ENCODE data around the gene TCEAL8. TPM values are rescaled to one million over a fixed set of nuclear protein-coding genes. Genes with fewer than 3 reads are reported as not detected.

The TCEAL8 gene
- total and polyA plus RNA-seq, 2 of the 4 experiments (the other 2 are of a cell fraction), result 31.5 to 57.6 TPM

DNA sequence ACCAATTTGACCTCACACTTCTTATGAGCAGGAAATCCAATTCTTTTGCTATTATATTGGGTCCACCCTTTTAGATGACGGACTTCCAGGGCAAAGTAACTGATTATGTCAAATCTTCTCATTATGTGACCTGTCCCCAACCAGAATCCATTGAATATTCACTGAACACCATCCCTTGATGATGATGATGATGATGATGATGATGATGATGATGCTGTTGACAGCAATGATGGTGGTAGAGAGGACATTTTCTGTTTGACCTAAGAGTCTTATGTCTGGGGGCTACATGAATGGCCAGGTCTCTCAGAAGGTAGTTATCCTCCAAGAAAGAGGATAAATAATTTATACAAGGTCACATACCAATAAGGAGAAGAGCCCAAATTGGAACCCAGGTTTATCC is 5.2 kb downstream of the TCEAL8 start:
- Histone ChIP-seq H3K79me1 (ENCODE audit: low read depth in 1 of 2, low read length in 2 of 2) (peaks cover 0 to 17% of the 10 kb centered on the region in 2 experiments; a peak in 3 of 4 replicates), H3K27ac (ENCODE audit: insufficient read depth, low read length) (no peak overlapping the region), H2BK5ac (ENCODE audit: low read depth, low read length, poor library complexity, severe bottlenecking) (no peak overlapping the region), H3K4me1 (ENCODE audit: control insufficient read depth, insufficient read depth, low read length) (no peaks in the 10 kb centered on the region), H3K4me3 (ENCODE audit: insufficient read depth, low read depth, low read length) (no peak overlapping the region), H3K18ac (ENCODE audit: low read depth, low read length) (no peak overlapping the region), H3K14ac (replicated peaks; ENCODE audit: low read depth, low read length) (no peak overlapping the region), H4K5ac (ENCODE audit: low read depth, low read length) (no peak overlapping the region), H3K9me3 (ENCODE audit: control insufficient read depth, insufficient read depth, low read length) (no peaks in the 10 kb centered on the region), H3K23ac (ENCODE audit: low read depth, low read length) (no peak overlapping the region), H3K27me3 (ENCODE audit: control insufficient read depth, insufficient read depth, low read length) (peaks cover 2% of the 10 kb centered on the region; the same call in 1 of the 2 replicates), H2AFZ (replicated peaks; ENCODE audit: low read length, poor library complexity) (no peak overlapping the region), H3K4ac (ENCODE audit: low read depth, low read length) (no peak overlapping the region), H3K9ac (ENCODE audit: low read depth, low read length) (no peak overlapping the region), H3K56ac (ENCODE audit: extremely low read depth, insufficient read depth, low read length) (no peak overlapping the region), H4K20me1 (ENCODE audit: insufficient read depth, low read length) (peaks cover 4% of the 10 kb centered on the region; the same call in 1 of the 2 replicates), H3K36me3 (ENCODE audit: control insufficient read depth, insufficient read depth, low read length) (peaks cover 2% of the 10 kb centered on the region; the same call in 1 of the 2 replicates), H2AK5ac (ENCODE audit: low read depth, low read length) (no peak overlapping the region), H3K9me1 (ENCODE audit: insufficient read depth, low read length) (no peaks in the 10 kb centered on the region), H3K4me2 (ENCODE audit: low read depth, low read length) (no peak overlapping the region), H2AK9ac (replicated peaks; ENCODE audit: low read depth, low read length, poor library complexity) (no peak overlapping the region), H4K91ac (ENCODE audit: insufficient read depth, low read depth, low read length) (no peak overlapping the region), H4K8ac (ENCODE audit: low read depth in 2 of 2, low read length in 2 of 2) (no peak overlapping the region), H2BK120ac (ENCODE audit: low read depth, low read length) (no peak overlapping the region), H2BK15ac (ENCODE audit: low read depth, low read length) (no peak overlapping the region), H2BK20ac (ENCODE audit: low read depth, low read length) (no peak overlapping the region)
- intact Hi-C loops (cut with micrococcal nuclease), result no loop called here
- in situ Hi-C loops (cut with MboI; ENCODE audit: low sequenced_read_pairs), result no loop called here
- TF ChIP-seq SMC3 (IDR thresholded peaks at IDR 0.05; ENCODE audit: low read depth, low read length) (no peak), BHLHE40 (IDR thresholded peaks at IDR 0.05; ENCODE audit: low read depth, low read length) (no peak), RCOR1 (IDR thresholded peaks at IDR 0.05; ENCODE audit: insufficient replicate concordance, low read length) (no peak), RAD21 (IDR thresholded peaks at IDR 0.05; ENCODE audit: low read length) (no peak), NFE2L2 (IDR thresholded peaks at IDR 0.05; ENCODE audit: low read depth, low read length) (no peak), MXI1 (IDR thresholded peaks at IDR 0.05; ENCODE audit: borderline replicate concordance, low read depth, low read length) (no peak), MAZ (IDR thresholded peaks at IDR 0.05; ENCODE audit: borderline replicate concordance, low read depth, low read length) (no peak), CEBPB (IDR thresholded peaks at IDR 0.05; ENCODE audit: low read depth, low read length) (no peak), POLR2A (IDR thresholded peaks at IDR 0.05; ENCODE audit: low read depth, low read length) (no peak), MAFK (IDR thresholded peaks at IDR 0.05; ENCODE audit: low read depth, low read length) (no peak), CHD1 (IDR thresholded peaks at IDR 0.05; ENCODE audit: low read depth, low read length) (no peak), FOS (IDR thresholded peaks at IDR 0.05; ENCODE audit: low read depth, low read length) (no peak), RFX5 (IDR thresholded peaks at IDR 0.05; ENCODE audit: low read depth, low read length) (no peak)
- TF ChIP-seq, protein P1, sequence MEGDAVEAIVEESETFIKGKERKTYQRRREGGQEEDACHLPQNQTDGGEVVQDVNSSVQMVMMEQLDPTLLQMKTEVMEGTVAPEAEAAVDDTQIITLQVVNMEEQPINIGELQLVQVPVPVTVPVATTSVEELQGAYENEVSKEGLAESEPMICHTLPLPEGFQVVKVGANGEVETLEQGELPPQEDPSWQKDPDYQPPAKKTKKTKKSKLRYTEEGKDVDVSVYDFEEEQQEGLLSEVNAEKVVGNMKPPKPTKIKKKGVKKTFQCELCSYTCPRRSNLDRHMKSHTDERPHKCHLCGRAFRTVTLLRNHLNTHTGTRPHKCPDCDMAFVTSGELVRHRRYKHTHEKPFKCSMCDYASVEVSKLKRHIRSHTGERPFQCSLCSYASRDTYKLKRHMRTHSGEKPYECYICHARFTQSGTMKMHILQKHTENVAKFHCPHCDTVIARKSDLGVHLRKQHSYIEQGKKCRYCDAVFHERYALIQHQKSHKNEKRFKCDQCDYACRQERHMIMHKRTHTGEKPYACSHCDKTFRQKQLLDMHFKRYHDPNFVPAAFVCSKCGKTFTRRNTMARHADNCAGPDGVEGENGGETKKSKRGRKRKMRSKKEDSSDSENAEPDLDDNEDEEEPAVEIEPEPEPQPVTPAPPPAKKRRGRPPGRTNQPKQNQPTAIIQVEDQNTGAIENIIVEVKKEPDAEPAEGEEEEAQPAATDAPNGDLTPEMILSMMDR (conservative IDR thresholded peaks at IDR 0.05; ENCODE audit: low read depth, low read length), result no peak
- TF ChIP-seq, protein P2, sequence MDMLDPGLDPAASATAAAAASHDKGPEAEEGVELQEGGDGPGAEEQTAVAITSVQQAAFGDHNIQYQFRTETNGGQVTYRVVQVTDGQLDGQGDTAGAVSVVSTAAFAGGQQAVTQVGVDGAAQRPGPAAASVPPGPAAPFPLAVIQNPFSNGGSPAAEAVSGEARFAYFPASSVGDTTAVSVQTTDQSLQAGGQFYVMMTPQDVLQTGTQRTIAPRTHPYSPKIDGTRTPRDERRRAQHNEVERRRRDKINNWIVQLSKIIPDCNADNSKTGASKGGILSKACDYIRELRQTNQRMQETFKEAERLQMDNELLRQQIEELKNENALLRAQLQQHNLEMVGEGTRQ (IDR thresholded peaks at IDR 0.05; ENCODE audit: low read depth, low read length), result no peak
- TF ChIP-seq, protein P3, sequence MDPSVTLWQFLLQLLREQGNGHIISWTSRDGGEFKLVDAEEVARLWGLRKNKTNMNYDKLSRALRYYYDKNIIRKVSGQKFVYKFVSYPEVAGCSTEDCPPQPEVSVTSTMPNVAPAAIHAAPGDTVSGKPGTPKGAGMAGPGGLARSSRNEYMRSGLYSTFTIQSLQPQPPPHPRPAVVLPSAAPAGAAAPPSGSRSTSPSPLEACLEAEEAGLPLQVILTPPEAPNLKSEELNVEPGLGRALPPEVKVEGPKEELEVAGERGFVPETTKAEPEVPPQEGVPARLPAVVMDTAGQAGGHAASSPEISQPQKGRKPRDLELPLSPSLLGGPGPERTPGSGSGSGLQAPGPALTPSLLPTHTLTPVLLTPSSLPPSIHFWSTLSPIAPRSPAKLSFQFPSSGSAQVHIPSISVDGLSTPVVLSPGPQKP (IDR thresholded peaks at IDR 0.05; ENCODE audit: borderline replicate concordance, low read depth, low read length), result no peak
- no peak for ATAC-seq (ENCODE audit: low read depth)
- no TSS peak for BruUV-seq (replicated peaks)
- dilution Hi-C loops (cut with HindIII; ENCODE audit: low sequenced_read_pairs, unreplicated experiment), result no loop called here
- ChIA-PET CTCF (interaction anchor here (0.6 kb wide), 1 partner anchor 670 kb away, joined by 4 read pairs; no protein-coding TSS in a partner anchor), POLR2A (ENCODE audit: unreplicated experiment) (no interaction called here)
- no peak for DNase-seq
- no CpG with 5 or more reads among the region's 1 CpG for WGBS, 2 experiments (ENCODE audit: extremely low coverage in 2 of 2, insufficient read length in 1 of 2)
